Liver (tissue), 9 donors: Measurements from ENCODE around the gene TANC2. TPM values are rescaled to one million over a fixed set of nuclear protein-coding genes. Genes with fewer than 3 reads are reported as not detected.

ENCODE experiments used
- DNase-seq: peaks from one replicate; pipeline ENCODE4 v3.0.0-alpha.2; 2017; ENCODE audit warnings: low spot score
- H3K27ac ChIP-seq, 2 donors: one replicate each; pipeline ENCODE4 v1.7.0; 2013; ENCODE audit warnings: inconsistent platforms in 2 of 2, low read length in 2 of 2, control low read depth in 1 of 2, low read depth in 1 of 2, mild to moderate bottlenecking in 1 of 2
- H3K27me3 ChIP-seq, 4 donors: one replicate each; pipeline versions ENCODE4 v1.6.1 to v1.7.0; 2013; ENCODE audit warnings: low read length in 3 of 4, inconsistent platforms in 1 of 4, mild to moderate bottlenecking in 1 of 4, moderate library complexity in 1 of 4; ENCODE audit not compliant: control insufficient read depth in 4 of 4, insufficient read depth in 4 of 4
- H3K36me3 ChIP-seq, 4 donors: one replicate each; pipeline versions ENCODE4 v1.6.1 to v1.7.0; 2013; ENCODE audit warnings: low read length in 3 of 4, mild to moderate bottlenecking in 3 of 4, low read depth in 1 of 4, moderate library complexity in 1 of 4; ENCODE audit not compliant: control insufficient read depth in 4 of 4, insufficient read depth in 3 of 4
- H3K4me1 ChIP-seq, 4 donors: one replicate each; pipeline versions ENCODE4 v1.6.1 to v1.7.0; 2013; ENCODE audit warnings: low read length in 3 of 4, mild to moderate bottlenecking in 3 of 4, moderate library complexity in 1 of 4; ENCODE audit not compliant: control insufficient read depth in 4 of 4, insufficient read depth in 4 of 4
- H3K4me3 ChIP-seq, 3 donors: one replicate each; pipeline versions ENCODE4 v1.6.1 to v1.7.0; 2013; ENCODE audit warnings: low read length in 3 of 3, control low read depth in 1 of 3, low read depth in 1 of 3, mild to moderate bottlenecking in 1 of 3
- H3K9ac ChIP-seq, 2 donors: one replicate each; pipeline ENCODE4 v1.7.0; 2013; ENCODE audit warnings: low read length in 2 of 2, mild to moderate bottlenecking in 2 of 2, moderate library complexity in 2 of 2, control low read depth in 1 of 2, low read depth in 1 of 2
- H3K9me3 ChIP-seq, 4 donors: one replicate each; pipeline versions ENCODE4 v1.6.1 to v1.7.0; 2013; ENCODE audit warnings: low read length in 3 of 4; ENCODE audit not compliant: control insufficient read depth in 4 of 4
- ATF3 ChIP-seq: IDR thresholded peaks from 2 replicates; pipeline ENCODE4 v1.6.1; 2016; ENCODE audit warnings: antibody characterized with exemption
- CTCF ChIP-seq: fragments of 150-350 bp; IDR thresholded peaks from 2 replicates; pipeline ENCODE4 v1.5.1; 2017; ENCODE audit warnings: improper control_type of control experiment, low read depth, low read length; ENCODE audit not compliant: missing input control
- FOXA1 ChIP-seq: IDR thresholded peaks from 2 replicates; pipeline ENCODE4 v1.6.1; 2016; ENCODE audit warnings: antibody characterized with exemption
- GABPA ChIP-seq, 2 donors: IDR thresholded peaks in 1 of 2; conservative IDR thresholded peaks in 1 of 2; 2 replicates each; pipeline ENCODE4 v1.6.1; 2016; ENCODE audit warnings: antibody characterized with exemption in 2 of 2, mild to moderate bottlenecking in 1 of 2, moderate library complexity in 1 of 2
- HNF4A ChIP-seq, 2 donors: conservative IDR thresholded peaks; 2 replicates each; pipeline ENCODE4 v1.6.1; 2016; ENCODE audit warnings: antibody characterized with exemption in 2 of 2, mild to moderate bottlenecking in 2 of 2
- HNF4G ChIP-seq: IDR thresholded peaks from 2 replicates; pipeline ENCODE4 v1.6.1; 2016; ENCODE audit warnings: antibody characterized with exemption
- JUND ChIP-seq, 2 donors: IDR thresholded peaks; 2 replicates each; pipeline ENCODE4 v1.6.1; 2016; ENCODE audit warnings: antibody characterized with exemption in 2 of 2
- NR2F2 ChIP-seq: IDR thresholded peaks from 2 replicates; pipeline ENCODE4 v1.6.1; 2016; ENCODE audit warnings: antibody characterized with exemption
- RAD21 ChIP-seq, 2 donors: IDR thresholded peaks; 2 replicates each; pipeline ENCODE4 v1.6.1; 2016; ENCODE audit warnings: antibody characterized with exemption in 2 of 2, mild to moderate bottlenecking in 2 of 2
- REST ChIP-seq: IDR thresholded peaks from 2 replicates; pipeline ENCODE4 v1.6.1; 2016; ENCODE audit warnings: antibody characterized with exemption, mild to moderate bottlenecking
- RXRA ChIP-seq, 2 donors: IDR thresholded peaks; 2 replicates each; pipeline ENCODE4 v1.6.1; 2017 to 2018; ENCODE audit warnings: antibody characterized with exemption in 2 of 2, mild to moderate bottlenecking in 1 of 2
- SP1 ChIP-seq: IDR thresholded peaks from 2 replicates; pipeline ENCODE4 v1.6.1; 2018; ENCODE audit warnings: antibody characterized with exemption, mild to moderate bottlenecking
- TAF1 ChIP-seq: conservative IDR thresholded peaks from 2 replicates; pipeline ENCODE4 v1.6.1; 2016; ENCODE audit warnings: antibody characterized with exemption, mild to moderate bottlenecking
- YY1 ChIP-seq: IDR thresholded peaks from 2 replicates; pipeline ENCODE4 v1.6.1; 2016; ENCODE audit warnings: antibody characterized with exemption, mild to moderate bottlenecking
- ZBTB33 ChIP-seq: IDR thresholded peaks from 2 replicates; pipeline ENCODE4 v1.6.1; 2016; ENCODE audit warnings: antibody characterized with exemption
- WGBS: extraction: QIAGEN DNeasy Blood & Tissue Kit; methylation state at CpG from one replicate; pipeline ENCODE4 v1.1.7; 2013; 5-methylcytosine and 5-hydroxymethylcytosine counted together
- polyA plus RNA-seq, 2 donors: library from polyadenylated mRNA; stranded (reverse) in 1 of 2; unstranded in 1 of 2; fragments of 200-250 nt in 1 of 2; fragments of >200 nt in 1 of 2; fragmentation: Nextera tagmentation in 1 of 2; extraction: Ambion mirVana in 1 of 2; gene quantifications; one replicate each; pipeline versions ENCODE4 v1.2.1 to v1.2.3, GENCODE V29; 2013 to 2015
- total RNA-seq, 2 donors: library from RNA; depleted of rRNA; stranded (reverse); fragments of >200 nt; gene quantifications; one replicate each; pipeline ENCODE4 v1.2.3, GENCODE V29; 2014
- donor health status: healthy.
- donor health status: healthy.
- donor health status: healthy.
- donor health status: healthy.
- donor health status: healthy.

TANC2 gene
- total and polyA plus RNA-seq, 4 donors: 1.2 to 7.7 (median 4.1) TPM

GRCh38 chr17:62998665-62999393, 32.8 kb downstream of the TANC2 start:
- Histone ChIP-seq H3K4me3 (no peak overlapping the region), H3K4me1 (no peaks in the 10 kb centered on the region), H3K27ac (no peak overlapping the region), H3K36me3 (no peaks in the 10 kb centered on the region), H3K9me3 (no peaks in the 10 kb centered on the region), H3K27me3 (no peaks in the 10 kb centered on the region), H3K9ac (no peak overlapping the region)
- DNase-seq: no peak
- WGBS: 96% methylated on average over 1 of the region's 1 CpG
- TF ChIP-seq TAF1: no peak

- Histone ChIP-seq H3K27me3 (no peaks in the 10 kb centered on the region), H3K9ac (no peak overlapping the region), H3K36me3 (no peaks in the 10 kb centered on the region), H3K4me1 (no peaks in the 10 kb centered on the region), H3K9me3 (no peaks in the 10 kb centered on the region), H3K4me3 (no peak overlapping the region), H3K27ac (no peak overlapping the region)
- no peak for TF ChIP-seq HNF4A (conservative IDR thresholded peaks at IDR 0.05)
- no peak for TF ChIP-seq FOXA1
- TF ChIP-seq HNF4G: no peak
- TF ChIP-seq TAF1: no peak
- TF ChIP-seq GABPA (IDR thresholded peaks at IDR 0.05 in 1 of 2, conservative IDR thresholded peaks at IDR 0.05 in 1 of 2): no peak
- TF ChIP-seq RAD21 (IDR thresholded peaks at IDR 0.05): no peak
- no peak for TF ChIP-seq NR2F2
- no peak for TF ChIP-seq CTCF
- no peak for TF ChIP-seq YY1
- no peak for TF ChIP-seq RXRA (IDR thresholded peaks at IDR 0.05)
- TF ChIP-seq JUND (IDR thresholded peaks at IDR 0.05): no peak
- no peak for TF ChIP-seq ZBTB33
- TF ChIP-seq ATF3: no peak
- no peak for DNase-seq
- WGBS: 97% methylated on average over 3 of the region's 3 CpGs
These were observed 33.7 kb downstream of the TANC2 start for GRCh38 chr17:62999736-63000135.

- 94% methylated on average over 5 of the region's 5 CpGs for WGBS
- DNase-seq: no peak
- H3K36me3 ChIP-seq: no peaks in the 10 kb centered on the region
- H3K9ac ChIP-seq: no peak overlapping the region
- H3K4me3 ChIP-seq: no peak overlapping the region
- H3K4me1 ChIP-seq: no peaks in the 10 kb centered on the region
- no peaks in the 10 kb centered on the region for H3K9me3 ChIP-seq
- H3K27ac ChIP-seq: no peak overlapping the region
- no peaks in the 10 kb centered on the region for H3K27me3 ChIP-seq
- TF ChIP-seq FOXA1 (no peak), HNF4G (no peak), CTCF (no peak), REST (no peak), ATF3 (no peak), YY1 (no peak), TAF1 (no peak), SP1 (no peak), HNF4A (conservative IDR thresholded peaks at IDR 0.05) (no peak)
These were observed 35.8 kb downstream of the TANC2 start for GRCh38 chr17:63001689-63002394.
